ENCODE data around the gene GARIN5B. TPM values are rescaled to one million over a fixed set of nuclear protein-coding genes. Genes with fewer than 3 reads are reported as not detected.
"Not testable (repeated sequence)": the region's sequence is repeated elsewhere in the genome, so short reads cannot be mapped to it uniquely, and the experiment has no call there.

The GARIN5B gene
- total RNA-seq, 2 donors from 2014 or later: 1.5 TPM; not detected in 1

GRCh38 chr19:55407550-55407799 lies 44.4 kb upstream of the GARIN5B start, which contains the start of gene UBE2S:
UBE2S (minus strand) TSS chr19:55407788; CDS start chr19:55407589, 199 bp downstream.
- H3K9me3 ChIP-seq; H3K27me3 ChIP-seq (replicated peaks; ENCODE audit: insufficient read depth); DNase-seq (ENCODE audit: low spot score); H3K4me1 ChIP-seq (replicated peaks); H3K36me3 ChIP-seq: not testable (repeated sequence)
- Histone ChIP-seq H3K27ac (peak within 1 kb of the TSS; percentile 91 to 97), H3K4me3 (peak within 1 kb of the TSS; percentile 89 to 95)
- TF ChIP-seq POLR2A (IDR thresholded peaks at IDR 0.05): peak; percentile 95
- TF ChIP-seq CTCF (IDR thresholded peaks at IDR 0.05): peak in 1 of 4 experiments; percentile 19
- WGBS: no CpG with 5 or more reads among the region's 36 CpGs
- intact Hi-C loops (cut with DNase I): loop anchor here (5.0 kb wide), 1 partner anchor 290 kb away; the partner anchor contains the start of gene PPP1R12C

- H3K27me3 ChIP-seq (replicated peaks; ENCODE audit: insufficient read depth): no peaks in the 10 kb centered on the region
- intact Hi-C loops (cut with DNase I): loop anchor here (5.0 kb wide), 1 partner anchor 290 kb away; the partner anchor contains the start of gene PPP1R12C
- WGBS: 6% methylated on average over 35 of the region's 35 CpGs
- TF ChIP-seq POLR2AphosphoS5 (IDR thresholded peaks at IDR 0.05): no peak
- TF ChIP-seq POLR2A (IDR thresholded peaks at IDR 0.05): no peak
- TF ChIP-seq CTCF (IDR thresholded peaks at IDR 0.05): no peak
- H3K4me1 ChIP-seq (replicated peaks): peaks cover 8% of the 10 kb centered on the region
- no peaks in the 10 kb centered on the region for H3K9me3 ChIP-seq
- DNase-seq (ENCODE audit: low spot score): no peak
- H3K36me3 ChIP-seq: peaks cover 0 to 4% of the 10 kb centered on the region in 2 donors
- H3K27ac ChIP-seq: peak overlapping the region; percentile 91 to 97
- H3K4me3 ChIP-seq: peak overlapping the region; percentile 89 to 95
Observed at GRCh38 chr19:55406826-55407549, 43.9 kb upstream of the GARIN5B start.

GRCh38 chr19:55406091-55406825 lies 43.2 kb upstream of the GARIN5B start:
- H3K27me3 ChIP-seq (replicated peaks; ENCODE audit: insufficient read depth): no peaks in the 10 kb centered on the region
- TF ChIP-seq CTCF (IDR thresholded peaks at IDR 0.05) (no peak), POLR2AphosphoS5 (IDR thresholded peaks at IDR 0.05) (no peak), POLR2A (IDR thresholded peaks at IDR 0.05) (no peak)
- WGBS: 70% methylated on average over 14 of the region's 14 CpGs
- H3K36me3 ChIP-seq: peaks cover 0 to 4% of the 10 kb centered on the region in 2 donors
- peaks cover 8% of the 10 kb centered on the region for H3K4me1 ChIP-seq (replicated peaks)
- no peak overlapping the region for H3K27ac ChIP-seq
- H3K9me3 ChIP-seq: no peaks in the 10 kb centered on the region
- intact Hi-C loops (cut with DNase I): loop anchor here (5.0 kb wide), 1 partner anchor 289 kb away; the partner anchor contains the start of gene PPP1R12C
- H3K4me3 ChIP-seq: peak overlapping the region; percentile 89 to 95
- DNase-seq (ENCODE audit: low spot score): no peak

- Histone ChIP-seq H3K4me3 (no peak overlapping the region), H3K9me3 (no peaks in the 10 kb centered on the region), H3K27me3 (replicated peaks; ENCODE audit: insufficient read depth) (no peaks in the 10 kb centered on the region), H3K27ac (no peak overlapping the region), H3K36me3 (peaks cover 0 to 4% of the 10 kb centered on the region in 2 donors), H3K4me1 (replicated peaks) (peaks cover 8% of the 10 kb centered on the region)
- no peak for DNase-seq (ENCODE audit: low spot score)
- TF ChIP-seq POLR2A (IDR thresholded peaks at IDR 0.05) (no peak), CTCF (IDR thresholded peaks at IDR 0.05) (no peak), POLR2AphosphoS5 (IDR thresholded peaks at IDR 0.05) (no peak)
- intact Hi-C loops (cut with DNase I): loop anchor here (5.0 kb wide), 1 partner anchor 288 kb away; the partner anchor contains the start of gene PPP1R12C
- 81% methylated on average over 5 of the region's 5 CpGs for WGBS
Observed at GRCh38 chr19:55405638-55406037, 42.6 kb upstream of the GARIN5B start.

All from prostate gland (tissue), 2 donors.